ENCODE measurements around the gene MAP3K21. TPM values are rescaled to one million over a fixed set of nuclear protein-coding genes. Genes with fewer than 3 reads are reported as not detected.

Gene MAP3K21
- total RNA-seq, 1 donor from 2014 or later, result 0.11 TPM

GRCh38 chr1:233313434-233314155 lies 13.9 kb upstream of the MAP3K21 start:
- no peak for TF ChIP-seq CTCF (IDR thresholded peaks at IDR 0.05)
- no peaks in the 10 kb centered on the region for H3K36me3 Mint-ChIP-seq (ENCODE audit: unreplicated experiment)
- no peaks in the 10 kb centered on the region for H3K4me1 Mint-ChIP-seq (ENCODE audit: unreplicated experiment)
- peaks cover 58% of the 10 kb centered on the region for H3K27me3 Mint-ChIP-seq (ENCODE audit: unreplicated experiment)
- H3K9me3 Mint-ChIP-seq (ENCODE audit: unreplicated experiment), result no peaks in the 10 kb centered on the region
- H3K27ac Mint-ChIP-seq (ENCODE audit: unreplicated experiment), result no peak overlapping the region
- H3K4me3 Mint-ChIP-seq (ENCODE audit: unreplicated experiment), result no peak overlapping the region
- DNase-seq (ENCODE audit: extremely low spot score, unreplicated experiment), result no peak

- Mint-ChIP-seq H3K27ac (ENCODE audit: unreplicated experiment) (no peak overlapping the region), H3K36me3 (ENCODE audit: unreplicated experiment) (no peaks in the 10 kb centered on the region), H3K4me1 (ENCODE audit: unreplicated experiment) (no peaks in the 10 kb centered on the region), H3K4me3 (ENCODE audit: unreplicated experiment) (no peak overlapping the region), H3K9me3 (ENCODE audit: unreplicated experiment) (no peaks in the 10 kb centered on the region), H3K27me3 (ENCODE audit: unreplicated experiment) (peaks cover 66% of the 10 kb centered on the region)
- no peak for DNase-seq (ENCODE audit: extremely low spot score, unreplicated experiment)
- TF ChIP-seq CTCF (IDR thresholded peaks at IDR 0.05), result no peak
These were observed 11.7 kb upstream of the MAP3K21 start for GRCh38 chr1:233315718-233316301.

GRCh38 chr1:233316473-233316872 lies 11.1 kb upstream of the MAP3K21 start:
- H3K4me1 Mint-ChIP-seq (ENCODE audit: unreplicated experiment), result no peaks in the 10 kb centered on the region
- H3K36me3 Mint-ChIP-seq (ENCODE audit: unreplicated experiment), result no peaks in the 10 kb centered on the region
- no peak for DNase-seq (ENCODE audit: extremely low spot score, unreplicated experiment)
- H3K27me3 Mint-ChIP-seq (ENCODE audit: unreplicated experiment), result peaks cover 65% of the 10 kb centered on the region
- no peak overlapping the region for H3K4me3 Mint-ChIP-seq (ENCODE audit: unreplicated experiment)
- no peaks in the 10 kb centered on the region for H3K9me3 Mint-ChIP-seq (ENCODE audit: unreplicated experiment)
- H3K27ac Mint-ChIP-seq (ENCODE audit: unreplicated experiment), result no peak overlapping the region
- no peak for TF ChIP-seq CTCF (IDR thresholded peaks at IDR 0.05)

GRCh38 chr1:233319272-233319671 lies 8.3 kb upstream of the MAP3K21 start:
- TF ChIP-seq CTCF (IDR thresholded peaks at IDR 0.05), result no peak
- H3K27me3 Mint-ChIP-seq (ENCODE audit: unreplicated experiment), result peaks cover 59% of the 10 kb centered on the region
- no peaks in the 10 kb centered on the region for H3K9me3 Mint-ChIP-seq (ENCODE audit: unreplicated experiment)
- H3K27ac Mint-ChIP-seq (ENCODE audit: unreplicated experiment), result no peak overlapping the region
- DNase-seq (ENCODE audit: extremely low spot score, unreplicated experiment), result no peak
- no peak overlapping the region for H3K4me3 Mint-ChIP-seq (ENCODE audit: unreplicated experiment)
- H3K36me3 Mint-ChIP-seq (ENCODE audit: unreplicated experiment), result no peaks in the 10 kb centered on the region
- H3K4me1 Mint-ChIP-seq (ENCODE audit: unreplicated experiment), result no peaks in the 10 kb centered on the region

GRCh38 chr1:233320023-233320422 lies 7.5 kb upstream of the MAP3K21 start:
- H3K27me3 Mint-ChIP-seq (ENCODE audit: unreplicated experiment), result peaks cover 55% of the 10 kb centered on the region
- H3K4me1 Mint-ChIP-seq (ENCODE audit: unreplicated experiment), result no peaks in the 10 kb centered on the region
- no peaks in the 10 kb centered on the region for H3K9me3 Mint-ChIP-seq (ENCODE audit: unreplicated experiment)
- no peak overlapping the region for H3K4me3 Mint-ChIP-seq (ENCODE audit: unreplicated experiment)
- no peak overlapping the region for H3K27ac Mint-ChIP-seq (ENCODE audit: unreplicated experiment)
- TF ChIP-seq CTCF (IDR thresholded peaks at IDR 0.05), result no peak
- H3K36me3 Mint-ChIP-seq (ENCODE audit: unreplicated experiment), result no peaks in the 10 kb centered on the region
- no peak for DNase-seq (ENCODE audit: extremely low spot score, unreplicated experiment)
